Ectodermal cell (in vitro differentiated cells): Measurements from ENCODE around the gene MID1.

ENCODE experiments used
- H3K27ac ChIP-seq: 2 replicates; pipeline ENCODE4 v1.7.0; 2013; ENCODE audit warnings: mild to moderate bottlenecking, low read depth, low read length; ENCODE audit not compliant: insufficient read depth, poor library complexity, severe bottlenecking
- H3K27me3 ChIP-seq: 2 replicates; pipeline ENCODE4 v1.7.0; 2013; ENCODE audit warnings: mild to moderate bottlenecking, low read length; ENCODE audit not compliant: insufficient read depth, control insufficient read depth, poor library complexity, severe bottlenecking
- H3K36me3 ChIP-seq: one replicate; pipeline ENCODE4 v1.7.0; 2013; ENCODE audit warnings: low read length; ENCODE audit not compliant: control insufficient read depth, insufficient read depth
- H3K4me1 ChIP-seq: one replicate; pipeline ENCODE4 v1.7.0; 2013; ENCODE audit warnings: low read length; ENCODE audit not compliant: control insufficient read depth, insufficient read depth
- H3K4me3 ChIP-seq: 2 replicates; pipeline ENCODE4 v1.7.0; 2013; ENCODE audit warnings: low read depth, low read length, control low read depth; ENCODE audit not compliant: insufficient read depth
- H3K9me3 ChIP-seq: 2 replicates; pipeline ENCODE4 v1.7.0; 2013; ENCODE audit warnings: mild to moderate bottlenecking, low read length, moderate library complexity; ENCODE audit not compliant: control insufficient read depth
- WGBS, 2 experiments: methylation state at CpG; one replicate each; pipeline ENCODE4 v1.1.7; 2013; ENCODE audit warnings: missing lambda C conversion rate in 2 of 2; 5-methylcytosine and 5-hydroxymethylcytosine counted together

The MID1 gene

DNA sequence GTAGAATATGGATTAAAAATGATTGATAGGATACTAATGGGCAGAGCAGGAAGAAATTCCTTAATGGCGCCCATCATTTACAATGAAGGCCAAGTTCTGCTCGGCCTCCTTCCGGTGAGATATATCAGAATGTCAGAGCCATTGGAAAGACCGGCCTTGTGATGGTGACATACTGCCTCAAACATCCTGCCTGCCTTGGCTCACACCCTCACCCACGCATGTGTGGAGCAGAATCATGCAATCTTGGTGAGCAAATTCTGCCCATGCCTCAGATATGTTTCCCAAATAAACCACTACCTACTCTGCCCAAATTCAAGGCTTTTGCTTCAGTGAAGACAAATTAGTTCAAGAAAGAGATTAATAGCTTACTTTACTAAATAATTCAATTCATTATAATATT is 163.3 kb downstream of the MID1 start:
- H3K4me1 ChIP-seq: no peaks in the 10 kb centered on the region
- H3K27ac ChIP-seq: no peak overlapping the region
- no peak overlapping the region for H3K4me3 ChIP-seq
- 95 to 96% methylated on average over 5 of the region's 5 CpGs for WGBS, 2 experiments
- no peaks in the 10 kb centered on the region for H3K27me3 ChIP-seq
- H3K9me3 ChIP-seq: no peaks in the 10 kb centered on the region
- H3K36me3 ChIP-seq: peaks cover 27% of the 10 kb centered on the region

DNA sequence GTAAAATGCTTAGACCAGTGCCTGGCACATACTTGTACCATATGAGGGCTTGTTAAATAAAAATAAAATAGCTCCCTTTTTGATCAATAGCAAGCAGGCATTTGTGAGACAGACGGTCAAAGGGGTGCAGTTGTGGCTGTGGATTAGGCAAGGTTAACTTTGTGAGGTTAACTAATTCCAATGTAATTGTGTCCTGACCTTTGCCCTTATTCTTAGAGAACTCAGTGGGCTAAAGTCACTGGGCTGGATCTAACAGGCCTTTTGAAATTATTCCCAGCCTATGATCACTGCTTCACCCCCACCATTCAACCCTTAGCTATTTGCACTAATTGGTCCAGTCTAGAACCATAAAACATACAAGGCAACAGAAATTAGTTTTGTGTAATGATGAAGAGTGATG is 166.4 kb downstream of the MID1 start:
- H3K4me3 ChIP-seq: no peak overlapping the region
- no peaks in the 10 kb centered on the region for H3K9me3 ChIP-seq
- H3K27me3 ChIP-seq: no peaks in the 10 kb centered on the region
- WGBS, 2 experiments: 57 to 86% methylated on average over 1 of the region's 1 CpG
- no peak overlapping the region for H3K27ac ChIP-seq
- peaks cover 24% of the 10 kb centered on the region for H3K36me3 ChIP-seq
- no peaks in the 10 kb centered on the region for H3K4me1 ChIP-seq

DNA sequence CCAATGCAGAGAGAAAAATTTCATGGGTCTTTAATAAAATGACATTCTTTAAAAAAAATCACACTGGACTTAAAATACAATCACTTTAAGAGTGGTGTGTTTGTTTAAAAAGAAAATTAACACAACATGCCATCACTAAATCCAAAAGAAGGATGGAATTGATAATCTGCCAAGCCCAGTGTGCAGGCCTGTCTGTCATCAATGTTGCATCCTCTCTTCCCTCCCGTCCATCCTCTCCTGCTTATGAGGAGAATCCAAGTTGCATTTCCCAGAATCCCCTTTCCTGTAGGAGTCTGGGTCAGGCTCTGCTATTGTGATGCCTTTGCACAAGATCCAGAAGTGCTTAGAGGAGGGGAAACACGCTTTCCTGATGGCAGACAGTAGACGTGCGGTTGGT is 169.4 kb downstream of the MID1 start:
- no peaks in the 10 kb centered on the region for H3K9me3 ChIP-seq
- H3K36me3 ChIP-seq: peaks cover 14% of the 10 kb centered on the region
- H3K27me3 ChIP-seq: no peaks in the 10 kb centered on the region
- H3K4me3 ChIP-seq: no peak overlapping the region
- no peak overlapping the region for H3K27ac ChIP-seq
- H3K4me1 ChIP-seq: no peaks in the 10 kb centered on the region
- WGBS, 2 experiments: 93 to 100% methylated on average over 3 to 4 of the region's 4 CpGs

DNA sequence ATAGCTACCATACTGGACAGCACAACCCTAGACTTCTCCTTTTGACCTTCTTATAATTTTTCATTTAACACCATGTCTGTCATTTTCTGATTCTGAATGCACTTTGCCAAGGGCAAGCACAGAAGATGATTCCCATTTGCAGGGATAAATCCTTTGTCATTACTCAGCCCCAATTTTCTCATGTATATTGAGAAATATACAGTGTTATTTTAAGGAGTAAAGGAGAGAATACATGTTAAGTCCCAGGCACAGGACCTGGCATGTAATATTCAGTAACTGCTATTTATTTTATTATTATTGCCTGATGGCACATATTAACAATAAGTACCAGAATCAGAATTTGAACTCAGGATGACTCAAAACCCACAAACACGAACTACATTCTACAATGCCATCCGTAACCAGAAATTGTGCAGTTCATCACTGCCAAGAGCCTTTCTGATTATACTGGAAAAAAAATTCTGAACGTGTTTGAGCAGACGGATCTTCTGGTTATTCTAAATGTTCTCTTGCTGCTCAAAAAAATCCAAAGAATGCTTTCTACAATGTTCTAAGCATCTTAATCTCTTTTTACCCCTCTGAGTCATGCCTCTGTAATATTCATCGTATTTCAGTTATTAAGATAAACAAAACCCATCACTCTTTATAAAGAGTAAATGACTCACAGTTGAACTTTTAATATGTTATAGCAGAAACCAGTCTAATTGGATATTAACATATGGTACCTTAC is 170.0 kb downstream of the MID1 start:
- Histone ChIP-seq H3K9me3 (no peaks in the 10 kb centered on the region), H3K27me3 (no peaks in the 10 kb centered on the region), H3K27ac (no peak overlapping the region), H3K4me1 (no peaks in the 10 kb centered on the region), H3K36me3 (peaks cover 12% of the 10 kb centered on the region), H3K4me3 (no peak overlapping the region)
- WGBS, 2 experiments: 95 to 96% methylated on average over 4 of the region's 5 CpGs

DNA sequence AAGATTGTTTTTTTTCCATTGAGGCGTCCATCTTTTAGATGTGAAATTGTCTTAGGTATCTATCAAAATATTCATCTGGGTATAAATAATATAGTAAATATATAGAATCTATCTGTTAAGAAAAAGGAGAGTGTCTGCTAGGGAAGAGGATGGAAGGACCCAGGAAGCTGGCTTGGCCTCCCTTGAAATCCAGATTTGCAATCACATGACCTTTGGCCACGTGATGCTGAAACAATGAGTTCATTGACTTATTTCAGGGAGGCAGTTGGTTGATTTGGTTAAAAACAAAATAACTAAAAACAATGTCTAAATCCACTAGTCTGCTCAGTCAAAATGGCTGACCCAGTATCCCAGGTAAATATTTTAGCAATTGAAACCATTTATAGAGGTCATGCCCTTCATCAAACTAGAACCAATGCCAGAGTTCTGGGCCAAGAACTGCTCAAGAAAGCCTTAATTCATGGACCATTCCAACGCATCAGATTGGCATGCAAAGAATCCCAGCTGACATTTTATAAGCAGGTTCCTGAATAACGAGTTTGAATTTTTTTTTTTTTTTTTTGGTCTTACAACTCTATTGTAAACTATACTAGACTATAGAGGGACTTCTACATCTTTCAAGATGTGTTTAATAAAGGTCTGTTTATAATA is 172.7 kb downstream of the MID1 start:
- Histone ChIP-seq H3K4me1 (no peaks in the 10 kb centered on the region), H3K27me3 (no peaks in the 10 kb centered on the region), H3K27ac (no peak overlapping the region), H3K9me3 (no peaks in the 10 kb centered on the region), H3K4me3 (no peak overlapping the region), H3K36me3 (no peaks in the 10 kb centered on the region)
- 83 to 100% methylated on average over 1 to 2 of the region's 4 CpGs for WGBS, 2 experiments

DNA sequence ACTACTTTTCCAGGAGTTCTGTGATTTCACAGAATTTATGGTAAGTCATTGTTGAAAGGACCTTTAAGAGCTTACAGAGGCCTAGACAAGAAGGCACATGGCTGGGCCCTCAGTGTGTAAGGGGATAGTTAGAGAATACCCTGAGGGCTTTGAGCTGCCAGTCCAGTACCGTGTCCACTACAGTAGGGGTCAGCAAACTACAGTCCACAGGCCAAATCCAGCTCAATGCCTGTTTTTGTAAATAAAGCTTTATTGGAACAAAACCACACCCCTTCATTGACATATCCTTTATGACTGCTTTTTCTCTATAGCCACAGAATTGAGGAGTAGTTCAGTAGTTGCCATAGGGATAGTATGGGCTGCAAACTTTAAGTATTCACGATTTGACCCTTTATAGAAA is 176.2 kb downstream of the MID1 start:
- H3K27ac ChIP-seq: no peak overlapping the region
- WGBS, 2 experiments: 85 to 100% methylated on average over 1 to 2 of the region's 2 CpGs
- no peaks in the 10 kb centered on the region for H3K27me3 ChIP-seq
- H3K9me3 ChIP-seq: no peaks in the 10 kb centered on the region
- no peaks in the 10 kb centered on the region for H3K36me3 ChIP-seq
- H3K4me3 ChIP-seq: no peak overlapping the region
- H3K4me1 ChIP-seq: no peaks in the 10 kb centered on the region

DNA sequence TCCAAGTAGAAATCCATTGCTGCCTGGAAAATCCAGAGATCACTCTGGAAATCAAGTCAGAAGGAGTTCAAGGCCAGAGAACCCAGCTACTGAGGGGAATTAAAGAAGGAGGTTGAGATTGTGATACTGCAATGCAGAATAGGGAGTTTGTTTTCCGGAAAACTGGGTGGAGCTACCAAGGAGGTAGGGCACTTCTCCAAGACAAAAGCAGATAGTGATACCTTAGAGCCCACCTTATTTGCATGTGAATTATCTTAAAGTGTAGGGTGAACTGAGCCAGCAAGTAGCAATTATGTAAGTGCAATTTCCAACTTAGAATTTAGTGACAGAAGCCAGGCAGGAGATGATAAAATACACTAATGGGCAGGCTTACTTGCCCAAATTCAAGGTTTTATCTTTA is 178.9 kb downstream of the MID1 start:
- Histone ChIP-seq H3K4me3 (no peak overlapping the region), H3K9me3 (no peaks in the 10 kb centered on the region), H3K36me3 (no peaks in the 10 kb centered on the region), H3K4me1 (no peaks in the 10 kb centered on the region), H3K27me3 (no peaks in the 10 kb centered on the region), H3K27ac (no peak overlapping the region)
- WGBS, 2 experiments: 32 to 55% methylated on average over 1 of the region's 1 CpG

DNA sequence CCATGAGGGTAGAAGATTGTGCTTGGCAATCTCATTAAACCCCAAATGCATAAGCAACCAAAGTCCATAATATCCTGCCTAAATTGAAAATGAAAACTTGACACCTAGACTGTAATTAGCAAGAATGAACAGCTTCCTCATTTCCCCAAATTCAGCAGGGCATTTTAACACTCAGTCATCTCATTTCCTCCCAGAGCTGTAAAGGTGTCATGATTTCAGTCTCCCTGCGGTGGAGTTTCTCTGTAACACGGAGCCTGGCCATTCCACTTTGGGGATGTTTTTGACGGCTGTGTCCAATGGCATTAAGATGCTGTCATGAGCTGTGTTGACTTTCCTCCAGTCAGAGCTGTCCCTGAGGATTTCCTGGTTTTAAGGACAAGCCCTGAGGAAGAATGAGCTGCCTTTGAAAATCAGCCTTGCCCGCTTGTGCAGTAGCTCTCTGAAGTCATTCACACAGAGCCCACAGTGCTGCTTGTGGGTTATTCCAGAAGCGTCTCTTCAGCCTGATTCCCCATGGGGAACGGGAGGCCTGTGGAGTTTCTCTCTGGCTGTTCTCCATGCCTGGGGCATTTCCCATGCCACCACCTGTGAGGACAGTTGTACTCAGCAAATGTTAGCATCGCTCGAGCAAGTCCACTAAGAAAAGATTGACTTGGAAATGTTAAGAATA is 187.0 kb downstream of the MID1 start:
- 88 to 91% methylated on average over 8 of the region's 8 CpGs for WGBS, 2 experiments
- Histone ChIP-seq H3K27ac (no peak overlapping the region), H3K4me1 (no peaks in the 10 kb centered on the region), H3K9me3 (no peaks in the 10 kb centered on the region), H3K36me3 (no peaks in the 10 kb centered on the region), H3K4me3 (no peak overlapping the region), H3K27me3 (no peaks in the 10 kb centered on the region)

DNA sequence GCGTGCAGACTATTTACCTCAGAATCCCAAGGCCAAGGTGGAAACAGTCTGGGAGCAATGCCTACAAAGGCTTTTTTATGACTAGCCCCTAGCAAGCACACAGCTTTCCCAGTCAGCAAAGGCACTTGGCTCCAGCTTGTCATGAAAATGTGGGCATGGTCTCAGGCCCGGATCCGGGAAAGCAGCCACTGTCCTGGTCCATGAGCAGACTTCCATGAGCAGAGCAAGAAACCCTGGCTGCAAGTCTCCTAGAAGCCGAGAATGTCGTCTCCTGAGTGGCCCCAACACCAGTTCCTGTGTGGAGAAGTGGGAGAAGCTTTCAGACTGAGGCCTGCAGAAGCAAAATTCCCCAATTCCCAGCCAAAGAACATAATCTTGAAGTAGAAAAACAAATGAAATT is 190.5 kb downstream of the MID1 start:
- Histone ChIP-seq H3K27me3 (no peaks in the 10 kb centered on the region), H3K4me3 (no peak overlapping the region), H3K36me3 (no peaks in the 10 kb centered on the region), H3K4me1 (no peaks in the 10 kb centered on the region), H3K27ac (no peak overlapping the region), H3K9me3 (no peaks in the 10 kb centered on the region)
- 93 to 97% methylated on average over 4 to 5 of the region's 5 CpGs for WGBS, 2 experiments

DNA sequence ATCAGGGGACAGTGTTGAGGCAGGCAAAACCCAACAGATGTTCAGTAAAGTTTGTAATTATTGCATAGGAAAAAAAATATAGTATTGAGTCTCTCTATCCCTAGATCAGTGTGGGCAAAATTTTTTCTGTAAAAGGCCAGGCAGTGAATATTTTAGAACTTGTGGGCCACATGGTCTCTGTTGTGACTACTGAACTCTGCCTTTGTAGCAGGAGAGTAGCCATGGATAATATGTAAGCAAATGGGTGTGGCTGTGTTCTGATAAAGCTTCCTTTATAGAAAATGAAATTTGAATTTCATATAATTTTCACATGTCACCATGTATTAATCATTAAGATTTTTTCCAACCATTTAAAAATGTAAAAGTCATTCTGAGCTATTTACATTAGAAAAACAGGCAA is 193.1 kb downstream of the MID1 start:
- H3K27ac ChIP-seq: no peak overlapping the region
- no peaks in the 10 kb centered on the region for H3K9me3 ChIP-seq
- no peak overlapping the region for H3K4me3 ChIP-seq
- no peaks in the 10 kb centered on the region for H3K36me3 ChIP-seq
- no peaks in the 10 kb centered on the region for H3K27me3 ChIP-seq
- no peaks in the 10 kb centered on the region for H3K4me1 ChIP-seq
